OCI-LY1 (cell line): ENCODE measurements around the gene BMP8B.
A peak's percentile ranks its signal among the peaks of the same experiment; 100 is the strongest.

Experiments used
- H2AFZ ChIP-seq: fragments of 200-600 bp; sonication (generic), shearing (Covaris generic); 2 replicates; pipeline ENCODE4 v1.6.0; 2014; ENCODE audit warnings: antibody characterized with exemption, mild to moderate bottlenecking, low read length
- H3F3A ChIP-seq: fragments of 200-600 bp; sonication (generic), shearing (Covaris generic); 2 replicates; pipeline ENCODE4 v1.6.0; 2014; ENCODE audit warnings: mild to moderate bottlenecking, antibody characterized with exemption, low read length, moderate library complexity; ENCODE audit not compliant: insufficient read depth
- H3K27ac ChIP-seq: fragments of 200-600 bp; sonication (generic); 2 replicates; pipeline ENCODE4 v1.5.1; 2014; ENCODE audit warnings: low read length, mixed run types, mild to moderate bottlenecking, low read depth; ENCODE audit not compliant: poor library complexity, severe bottlenecking
- H3K27me3 ChIP-seq: fragments of 200-600 bp; sonication (generic); 2 replicates; pipeline ENCODE4 v1.6.0; 2014; ENCODE audit warnings: antibody characterized with exemption, mild to moderate bottlenecking, low read length, moderate library complexity; ENCODE audit not compliant: insufficient read depth
- H3K36me3 ChIP-seq: fragments of 200-600 bp; sonication (generic); 2 replicates; pipeline ENCODE4 v1.6.1; 2014; ENCODE audit warnings: mild to moderate bottlenecking, antibody characterized with exemption, low read length, moderate library complexity, mixed read lengths; ENCODE audit not compliant: insufficient read depth
- H3K4me1 ChIP-seq: fragments of 200-600 bp; sonication (generic); 2 replicates; pipeline ENCODE4 v1.5.1; 2014; ENCODE audit warnings: mild to moderate bottlenecking, low read length, moderate library complexity; ENCODE audit not compliant: insufficient read depth, severe bottlenecking
- H3K4me2 ChIP-seq: fragments of 200-600 bp; sonication (generic), shearing (Covaris generic); 2 replicates; pipeline ENCODE4 v1.6.1; 2014; ENCODE audit warnings: low read length
- H3K4me3 ChIP-seq: fragments of 200-600 bp; sonication (generic); 2 replicates; pipeline ENCODE4 v1.5.1; 2014; ENCODE audit warnings: low read length, low read depth, mild to moderate bottlenecking, mixed read lengths; ENCODE audit not compliant: poor library complexity, severe bottlenecking
- H3K79me2 ChIP-seq: fragments of 200-600 bp; shearing (Covaris generic); 2 replicates; pipeline ENCODE4 v1.6.1; 2016; ENCODE audit warnings: mixed run types, low read length, mixed read lengths; ENCODE audit not compliant: insufficient read depth
- H3K9ac ChIP-seq: fragments of 200-600 bp; sonication (generic), shearing (Covaris generic); 2 replicates; pipeline ENCODE4 v1.6.1; 2014; ENCODE audit warnings: mild to moderate bottlenecking, low read length, mixed read lengths
- H3K9me2 ChIP-seq: fragments of 200-600 bp; sonication (generic), shearing (Covaris generic); 2 replicates; pipeline ENCODE4 v1.6.1; 2014; ENCODE audit warnings: low read depth, mild to moderate bottlenecking, low read length, mixed read lengths
- H3K9me3 ChIP-seq: fragments of 200-600 bp; shearing (Covaris generic); 2 replicates; pipeline ENCODE4 v1.6.1; 2014; ENCODE audit warnings: low read length, mixed read lengths
- H4K20me1 ChIP-seq: fragments of 200-600 bp; sonication (generic), shearing (Covaris generic); 2 replicates; pipeline ENCODE4 v1.6.0; 2016; ENCODE audit warnings: mild to moderate bottlenecking, low read length; ENCODE audit not compliant: insufficient read depth
- CTCF ChIP-seq: fragments of 200-600 bp; sonication (generic), shearing (Covaris generic); IDR thresholded peaks from 2 replicates; pipeline ENCODE4 v1.5.1; 2017; ENCODE audit warnings: mild to moderate bottlenecking, antibody characterized with exemption, low read length, moderate library complexity, mixed read lengths
- EZH2 ChIP-seq: fragments of 200-600 bp; sonication (generic), shearing (Covaris generic); IDR thresholded peaks from 2 replicates; pipeline ENCODE4 v1.8.0; 2017; ENCODE audit warnings: borderline replicate concordance, mixed run types, mild to moderate bottlenecking, antibody characterized with exemption, low read length, moderate library complexity, mixed read lengths

Gene BMP8B

DNA sequence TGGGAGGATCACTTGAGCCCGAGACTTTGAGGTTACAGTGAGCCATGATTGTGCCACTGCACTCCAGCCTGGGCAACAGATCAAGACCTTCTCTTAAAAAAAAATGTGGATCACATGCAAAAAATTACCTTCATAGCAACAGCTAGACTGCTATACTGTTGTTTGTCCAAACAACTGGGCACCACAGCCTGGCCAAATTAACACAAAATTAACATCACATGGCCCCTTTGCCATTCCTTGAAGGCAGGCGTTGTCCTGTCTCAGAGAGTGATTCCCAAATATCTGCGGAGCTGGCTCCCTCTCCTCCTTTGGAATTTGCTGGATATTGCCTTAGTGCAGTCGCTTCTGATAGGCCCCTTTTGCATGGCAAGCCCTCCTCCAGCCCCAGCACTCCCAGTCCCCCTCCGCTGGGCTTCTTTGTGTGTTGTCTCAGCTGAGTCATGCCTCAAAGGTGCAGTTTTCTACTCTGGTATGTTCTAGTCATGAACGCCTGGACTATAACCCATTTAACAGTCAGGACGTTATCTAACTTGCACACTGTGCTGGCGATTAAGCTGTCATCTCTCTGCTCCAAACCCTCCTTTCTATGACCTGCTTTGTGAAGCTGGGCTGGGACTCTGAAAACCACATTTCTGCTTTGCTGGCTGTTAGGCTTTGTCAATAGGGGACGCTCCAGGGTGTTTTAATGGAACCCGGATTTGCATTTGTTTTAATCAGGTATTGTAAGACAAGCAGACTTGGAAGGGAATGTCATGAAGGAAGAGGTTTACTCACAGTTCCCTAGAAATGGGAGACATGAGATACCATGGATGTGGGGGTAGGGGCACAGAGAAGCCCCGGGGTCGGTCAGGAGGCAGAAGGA, 77.3 kb downstream of the BMP8B start:
- Histone ChIP-seq H3K9ac (no peak overlapping the region), H3K27ac (no peak overlapping the region), H3K9me2 (no peaks in the 10 kb centered on the region), H2AFZ (no peak overlapping the region), H3K79me2 (no peaks in the 10 kb centered on the region), H3K36me3 (no peaks in the 10 kb centered on the region), H3K4me2 (no peak overlapping the region), H3K27me3 (no peaks in the 10 kb centered on the region), H4K20me1 (no peaks in the 10 kb centered on the region), H3K9me3 (no peaks in the 10 kb centered on the region), H3F3A (no peaks in the 10 kb centered on the region), H3K4me1 (no peaks in the 10 kb centered on the region), H3K4me3 (no peak overlapping the region)
- TF ChIP-seq CTCF (0 out of 2 replicates have a peak, but pooled peaks have one; percentile 17), EZH2 (no peak)

DNA sequence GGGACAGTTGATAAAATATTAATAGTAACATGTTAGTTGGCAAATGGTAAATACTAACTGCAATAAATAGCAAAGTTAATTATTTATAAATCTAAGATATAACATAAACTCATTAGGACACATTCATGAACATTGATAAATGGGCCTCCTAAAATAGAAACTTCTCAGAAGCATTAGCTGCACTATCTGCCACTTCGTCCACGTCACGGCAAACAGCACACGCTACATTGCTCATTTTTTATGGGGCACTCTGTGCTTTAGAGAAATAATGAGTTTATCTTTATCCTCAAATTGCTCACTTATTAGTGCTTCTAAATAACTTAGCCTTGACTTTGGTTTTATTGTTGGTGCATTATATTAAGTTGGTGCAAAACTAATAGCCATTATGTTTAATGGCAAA, 81.2 kb downstream of the BMP8B start:
- no peak overlapping the region for H3K9ac ChIP-seq
- no peaks in the 10 kb centered on the region for H3F3A ChIP-seq
- H4K20me1 ChIP-seq: no peaks in the 10 kb centered on the region
- no peak overlapping the region for H2AFZ ChIP-seq
- H3K9me2 ChIP-seq: no peaks in the 10 kb centered on the region
- no peaks in the 10 kb centered on the region for H3K9me3 ChIP-seq
- no peaks in the 10 kb centered on the region for H3K27me3 ChIP-seq
- H3K27ac ChIP-seq: no peak overlapping the region
- no peaks in the 10 kb centered on the region for H3K36me3 ChIP-seq
- no peak overlapping the region for H3K4me2 ChIP-seq
- no peak overlapping the region for H3K4me3 ChIP-seq
- no peaks in the 10 kb centered on the region for H3K4me1 ChIP-seq
- TF ChIP-seq EZH2: no peak
- TF ChIP-seq CTCF: no peak
- no peaks in the 10 kb centered on the region for H3K79me2 ChIP-seq
